HG03025 (cell line): ENCODE measurements around the gene UNC5C.
"Not testable (repeated sequence)": the region's sequence is repeated elsewhere in the genome, so short reads cannot be mapped to it uniquely, and the experiment has no call there.

Experiments used
- ATAC-seq: cut with Tn5 transposase; IDR thresholded peaks from one replicate; pipeline ENCODE4 v1.9.1; 2021; ENCODE audit warnings: mild to moderate bottlenecking, moderate library complexity; ENCODE audit not compliant: unreplicated experiment, low FRiP score

The UNC5C gene

GRCh38 chr4:95155759-95156451 is 392.9 kb downstream of the UNC5C start:
- no peak for ATAC-seq

DNA sequence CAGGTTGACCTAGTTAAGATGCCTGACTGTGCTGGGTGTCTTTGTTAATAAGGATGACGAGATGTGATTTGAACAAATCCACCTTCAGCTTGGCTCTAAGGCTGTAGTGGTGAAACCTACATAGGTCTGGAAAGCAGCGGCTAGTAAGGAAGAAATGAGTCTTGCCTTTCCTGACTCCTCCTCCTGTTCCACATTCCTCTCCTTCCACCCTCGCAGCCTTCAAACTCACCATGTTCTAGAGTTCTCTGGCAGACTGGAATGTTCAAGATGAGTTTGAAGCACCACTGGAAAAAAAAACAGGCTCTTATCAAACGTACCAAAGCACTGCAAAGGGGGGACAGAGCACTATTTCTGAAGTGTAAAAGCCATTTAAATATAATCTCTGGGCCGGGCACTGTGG is 395.6 kb downstream of the UNC5C start:
- no peak for ATAC-seq

DNA sequence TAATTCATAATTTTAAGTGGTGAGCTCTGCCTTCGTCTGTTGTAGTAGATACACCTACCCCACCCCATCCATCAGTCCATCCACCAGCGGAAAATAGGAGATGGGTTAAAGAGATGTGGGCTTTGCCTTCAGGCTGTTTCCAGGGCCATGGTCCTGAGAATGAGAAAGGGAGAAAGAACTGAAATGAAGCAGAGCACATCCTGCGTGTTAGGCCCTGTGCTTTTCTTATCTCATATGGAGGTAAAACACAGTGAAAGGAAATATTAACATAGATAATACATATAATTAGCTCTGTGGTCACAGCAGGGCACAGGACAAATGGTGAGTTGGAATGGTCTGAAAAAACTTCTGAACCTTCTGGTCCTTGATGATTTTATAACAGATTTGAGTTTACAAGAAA is 397.5 kb downstream of the UNC5C start:
- no peak for ATAC-seq

DNA sequence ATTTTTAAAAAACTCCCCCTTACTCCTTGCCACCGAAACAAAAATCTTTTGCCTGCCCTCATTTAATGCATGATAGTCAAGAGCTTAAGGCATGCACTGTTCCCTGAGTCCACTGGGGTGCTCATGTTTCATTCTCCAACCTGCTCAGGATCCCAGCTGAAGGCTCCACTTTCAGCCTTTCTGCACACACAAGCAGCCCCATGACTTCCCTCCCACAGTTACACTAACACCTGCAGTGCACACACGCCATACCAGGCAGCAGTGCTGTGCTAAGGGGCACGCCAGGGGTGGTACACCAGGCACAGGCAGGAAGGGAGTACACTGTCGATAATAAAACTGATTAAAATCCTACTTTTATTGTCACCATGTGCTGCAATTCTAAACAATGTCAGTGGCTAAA is 405.8 kb downstream of the UNC5C start:
- no peak for ATAC-seq

DNA sequence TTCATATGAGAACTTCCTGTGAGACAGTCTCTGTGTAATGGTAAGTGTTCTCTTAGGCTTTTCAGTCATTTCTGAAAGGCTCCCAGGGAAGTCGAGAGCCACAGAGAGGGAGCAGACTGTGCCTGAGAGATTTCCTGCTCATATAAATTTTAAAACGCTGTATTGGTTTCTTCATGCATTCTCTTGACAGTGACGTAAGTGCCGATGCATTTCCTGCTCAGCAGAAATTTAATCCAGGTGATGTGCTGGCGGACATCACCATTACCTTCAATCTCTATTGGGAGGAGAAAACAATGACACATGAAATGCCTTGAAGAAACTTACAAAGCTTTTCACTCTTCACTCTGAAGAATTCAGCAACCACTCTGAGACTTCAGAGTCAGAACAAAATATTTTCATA is 407.4 kb downstream of the UNC5C start:
- no peak for ATAC-seq

DNA sequence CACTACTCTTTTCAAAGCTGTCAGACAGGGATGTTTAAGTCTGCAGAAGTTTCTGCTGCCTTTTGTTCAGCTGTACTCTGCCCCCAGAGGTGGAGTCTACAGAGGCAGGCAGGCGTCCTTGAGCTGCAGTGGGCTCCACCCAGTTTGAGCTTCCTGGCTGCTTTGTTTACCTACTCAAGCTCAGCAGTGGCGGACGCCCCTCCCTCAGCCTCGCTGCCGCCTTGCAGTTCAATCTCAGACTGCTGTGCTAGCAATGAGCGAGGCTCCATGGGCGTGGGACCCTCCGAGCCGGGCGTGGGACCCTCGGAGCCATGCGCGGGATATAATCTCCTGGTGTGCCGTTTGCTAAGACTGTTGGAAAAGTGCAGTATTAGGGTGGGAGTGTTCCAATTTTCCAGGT is 409.3 kb downstream of the UNC5C start:
- not testable (repeated sequence) for ATAC-seq

DNA sequence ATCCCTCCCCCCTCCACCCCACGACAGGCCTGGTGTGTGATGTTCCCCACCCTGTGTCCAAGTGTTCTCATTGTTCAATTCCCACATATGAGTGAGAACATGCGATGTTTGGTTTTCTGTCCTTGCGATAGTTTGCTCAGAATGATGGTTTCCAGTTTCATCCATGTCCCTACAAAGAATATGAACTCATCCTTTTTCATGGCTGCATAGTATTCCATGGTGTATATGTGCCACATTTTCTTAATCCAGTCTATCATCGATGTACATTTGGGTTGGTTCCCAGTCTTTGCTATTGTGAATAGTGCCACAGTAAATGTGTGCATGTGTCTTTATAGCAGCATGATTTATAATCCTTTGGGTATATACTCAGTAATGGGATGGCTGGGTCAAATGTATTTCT is 414.8 kb downstream of the UNC5C start:
- ATAC-seq = not testable (repeated sequence)

DNA sequence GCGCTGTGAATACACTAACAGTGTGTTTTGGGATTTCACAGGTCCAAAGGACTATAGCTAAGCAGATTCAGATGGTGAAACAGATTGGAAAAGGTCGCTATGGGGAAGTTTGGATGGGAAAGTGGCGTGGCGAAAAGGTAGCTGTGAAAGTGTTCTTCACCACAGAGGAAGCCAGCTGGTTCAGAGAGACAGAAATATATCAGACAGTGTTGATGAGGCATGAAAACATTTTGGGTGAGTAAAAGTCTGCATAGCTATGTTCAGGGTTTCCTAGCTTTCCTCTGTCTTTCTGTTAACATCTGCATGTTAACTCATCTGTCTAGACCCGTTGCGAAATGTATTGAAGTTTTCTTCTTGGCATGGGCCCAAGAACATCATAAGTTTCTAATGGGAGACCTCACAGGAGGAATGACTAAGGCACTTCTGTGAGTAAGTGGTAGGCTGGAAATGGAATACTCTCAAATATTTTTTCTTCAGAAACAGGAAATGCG is 418.9 kb downstream of the UNC5C start:
- no peak for ATAC-seq

DNA sequence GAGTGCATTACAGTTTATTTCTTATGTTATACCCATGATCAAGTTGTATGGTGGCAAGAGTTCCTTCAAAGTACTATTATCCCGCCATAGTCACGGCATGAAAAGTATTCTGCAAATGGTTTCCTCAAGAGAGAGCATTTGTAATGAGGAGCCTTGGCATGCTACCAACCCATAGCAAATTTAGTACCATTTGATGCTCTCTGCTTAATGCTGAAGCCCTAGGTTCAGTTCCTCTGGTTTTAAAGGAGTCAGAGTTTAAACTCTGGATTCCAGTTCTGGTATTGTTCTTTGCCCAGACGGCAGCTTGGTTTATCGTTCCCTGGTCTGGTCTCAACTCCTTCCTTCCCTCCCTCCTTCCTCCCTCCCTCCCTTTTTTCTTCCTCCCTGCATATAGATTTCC is 419.7 kb downstream of the UNC5C start:
- no peak for ATAC-seq

GRCh38 chr4:95124906-95125504 is 423.8 kb downstream of the UNC5C start:
- ATAC-seq = no peak

- ATAC-seq = no peak
Observed at GRCh38 chr4:95122001-95122400, 426.8 kb downstream of the UNC5C start.

DNA sequence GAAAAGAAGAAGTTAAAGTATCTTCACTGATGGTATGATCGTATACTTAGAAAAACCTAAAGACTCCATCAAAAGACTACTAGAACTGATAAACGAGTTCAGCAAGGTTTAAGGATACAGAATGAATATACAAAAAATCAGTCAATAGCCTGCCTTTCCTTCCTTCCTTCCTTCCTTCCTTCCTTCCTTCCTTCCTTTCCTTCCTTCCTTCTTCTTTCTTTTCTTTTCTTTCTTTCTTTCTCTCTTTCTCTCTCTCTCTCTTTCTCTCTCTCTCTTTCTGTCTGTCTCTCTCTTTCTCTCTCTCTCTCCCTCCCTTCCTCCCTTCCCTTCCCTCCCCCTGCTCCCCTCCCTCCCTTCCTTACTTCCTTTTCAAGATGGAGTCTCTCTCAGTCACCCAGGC is 428.3 kb downstream of the UNC5C start:
- no peak for ATAC-seq

GRCh38 chr4:95118497-95118896 is 430.3 kb downstream of the UNC5C start:
- ATAC-seq = no peak

- no peak for ATAC-seq
Observed at GRCh38 chr4:95114521-95114920, 434.3 kb downstream of the UNC5C start.
